GM12878 (cell line): ENCODE data around the gene NKAIN2.

Experiments used
- CBFB ChIP-seq: IDR thresholded peaks from 2 replicates; pipeline ENCODE4 v1.6.1; 2016; ENCODE audit warnings: antibody characterized with exemption, low read depth
- CBX5 ChIP-seq: sonication (generic); IDR thresholded peaks from 2 replicates; pipeline ENCODE4 v1.6.1; 2016; ENCODE audit warnings: low read depth, moderate library complexity, mild to moderate bottlenecking, inconsistent platforms
- CEBPB ChIP-seq, 2 experiments: fragments of 150-350 bp in 1 of 2; IDR thresholded peaks; 2 replicates each; pipeline ENCODE4 v1.6.1; 2012 to 2014; ENCODE audit warnings: low read depth in 2 of 2, low read length in 2 of 2, borderline replicate concordance in 1 of 2, inconsistent platforms in 1 of 2
- CTCF ChIP-seq, 3 experiments: IDR thresholded peaks in 2 of 3; conservative IDR thresholded peaks in 1 of 3; 2 replicates each; pipeline ENCODE4 v1.5.1; 2011; ENCODE audit warnings: low read depth in 3 of 3, low read length in 3 of 3, mild to moderate bottlenecking in 3 of 3, control low read depth in 2 of 3, moderate library complexity in 2 of 3, inconsistent platforms in 1 of 3, mixed read lengths in 1 of 3; ENCODE audit not compliant: control insufficient read depth in 2 of 3, insufficient read depth in 1 of 3; ENCODE audit errors: extremely low read depth in 1 of 3
- E2F4 ChIP-seq: IDR thresholded peaks from 2 replicates; pipeline ENCODE4 v1.6.1; 2012; ENCODE audit warnings: low read depth, low read length, improper control_type of control experiment
- FOS ChIP-seq: IDR thresholded peaks from 3 replicates; pipeline ENCODE4 v1.6.1; 2011; ENCODE audit warnings: borderline replicate concordance; ENCODE audit not compliant: insufficient read length; ENCODE audit errors: extremely low read depth
- JUND ChIP-seq: IDR thresholded peaks from 2 replicates; pipeline ENCODE4 v1.6.1; 2012; ENCODE audit warnings: low read depth, mild to moderate bottlenecking, low read length, improper control_type of control experiment, moderate library complexity
- MXI1 ChIP-seq: fragments of 150-350 bp; IDR thresholded peaks from 2 replicates; pipeline ENCODE4 v1.6.1; 2011; ENCODE audit warnings: low read depth, mild to moderate bottlenecking, inconsistent platforms, low read length, improper control_type of control experiment
- NFYB ChIP-seq: IDR thresholded peaks from 2 replicates; pipeline ENCODE4 v1.6.1; 2011; ENCODE audit warnings: low read depth, mild to moderate bottlenecking, low read length, improper control_type of control experiment, moderate library complexity; ENCODE audit not compliant: insufficient read depth
- POLR2A ChIP-seq: IDR thresholded peaks from 2 replicates; pipeline ENCODE4 v1.6.1; 2011; ENCODE audit warnings: low read depth, mild to moderate bottlenecking, low read length
- POLR2AphosphoS2 ChIP-seq: IDR thresholded peaks from 2 replicates; pipeline ENCODE4 v1.6.1; 2011; ENCODE audit warnings: low read depth, mild to moderate bottlenecking, low read length, improper control_type of control experiment, moderate library complexity
- RAD21 ChIP-seq: IDR thresholded peaks from 2 replicates; pipeline ENCODE4 v1.6.1; 2011; ENCODE audit warnings: mild to moderate bottlenecking, low read depth, low read length, moderate library complexity; ENCODE audit not compliant: insufficient read depth
- SRF ChIP-seq, 2 experiments: IDR thresholded peaks; 2 replicates each; pipeline ENCODE4 v1.6.1; 2011; ENCODE audit warnings: low read depth in 2 of 2, low read length in 2 of 2, mild to moderate bottlenecking in 1 of 2, moderate library complexity in 1 of 2
- ZZZ3 ChIP-seq: IDR thresholded peaks from 2 replicates; pipeline ENCODE4 v1.6.1; 2011; ENCODE audit warnings: low read depth; ENCODE audit not compliant: control insufficient read depth, insufficient read length

- TF ChIP-seq MXI1, result no peak
- TF ChIP-seq FOS, result no peak
- no peak for TF ChIP-seq POLR2AphosphoS2
- TF ChIP-seq SRF (IDR thresholded peaks at IDR 0.05; ENCODE audit: low read depth in 2 of 2, low read length in 2 of 2), result no peak
- TF ChIP-seq CTCF (IDR thresholded peaks at IDR 0.05 in 2 of 3, conservative IDR thresholded peaks at IDR 0.05 in 1 of 3; ENCODE audit: control insufficient read depth in 2 of 3, extremely low read depth in 1 of 3, insufficient read depth in 1 of 3, low read depth in 3 of 3, low read length in 3 of 3), result no peak
- TF ChIP-seq NFYB, result no peak
- TF ChIP-seq RAD21, result no peak
- no peak for TF ChIP-seq CEBPB (IDR thresholded peaks at IDR 0.05; ENCODE audit: borderline replicate concordance in 1 of 2, low read depth in 2 of 2, low read length in 2 of 2)
- no peak for TF ChIP-seq POLR2A
- TF ChIP-seq ZZZ3, result no peak
- TF ChIP-seq CBFB, result no peak
- TF ChIP-seq CBX5, result no peak
- TF ChIP-seq E2F4, result no peak
- no peak for TF ChIP-seq JUND
Measured at GRCh38 chr6:124799638-124800037, 996.0 kb downstream of the NKAIN2 start.
